Measurements from ENCODE around the gene SMIM36.
"Not testable (repeated sequence)": the region's sequence is repeated elsewhere in the genome, so short reads cannot be mapped to it uniquely, and the experiment has no call there.

Gene SMIM36

DNA sequence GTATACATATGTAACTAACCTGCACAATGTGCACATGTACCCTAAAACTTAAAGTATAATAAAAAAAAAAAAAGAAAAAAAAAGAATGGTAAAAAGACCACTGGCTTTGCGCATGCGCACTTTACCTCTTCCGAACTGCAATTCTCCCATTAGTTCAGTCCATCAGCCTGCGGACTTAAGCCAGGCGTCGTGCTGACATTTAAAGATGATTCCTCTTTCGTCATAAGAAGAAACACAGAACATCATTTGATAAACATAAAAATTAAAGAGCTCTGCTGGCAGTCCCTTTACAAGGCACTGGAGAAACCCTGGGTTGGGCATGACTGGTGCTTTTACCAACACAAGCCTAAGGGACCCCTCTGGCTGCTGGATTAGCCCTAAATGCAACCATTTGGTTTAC is 3.6 kb downstream of the SMIM36 start:
- DNase-seq (ENCODE audit: low read depth, low spot score) = not testable (repeated sequence)

DNA sequence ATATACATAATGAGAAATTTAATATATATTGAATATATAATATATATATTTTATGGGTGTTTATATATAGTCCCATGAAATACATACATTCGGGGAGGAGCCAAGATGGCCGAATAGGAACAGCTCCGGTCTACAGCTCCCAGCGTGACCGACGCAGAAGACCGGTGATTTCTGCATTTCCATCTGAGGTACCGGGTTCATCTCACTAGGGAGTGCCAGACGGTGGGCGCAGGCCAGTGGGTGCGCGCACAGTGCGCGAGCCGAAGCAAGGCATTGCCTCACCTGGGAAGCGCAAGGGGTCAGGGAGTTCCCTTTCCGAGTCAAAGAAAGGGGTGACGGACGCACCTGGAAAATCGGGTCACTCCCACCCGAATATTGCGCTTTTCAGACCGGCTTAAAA is 9.6 kb downstream of the SMIM36 start:
- not testable (repeated sequence) for DNase-seq (ENCODE audit: low read depth, low spot score)

DNA sequence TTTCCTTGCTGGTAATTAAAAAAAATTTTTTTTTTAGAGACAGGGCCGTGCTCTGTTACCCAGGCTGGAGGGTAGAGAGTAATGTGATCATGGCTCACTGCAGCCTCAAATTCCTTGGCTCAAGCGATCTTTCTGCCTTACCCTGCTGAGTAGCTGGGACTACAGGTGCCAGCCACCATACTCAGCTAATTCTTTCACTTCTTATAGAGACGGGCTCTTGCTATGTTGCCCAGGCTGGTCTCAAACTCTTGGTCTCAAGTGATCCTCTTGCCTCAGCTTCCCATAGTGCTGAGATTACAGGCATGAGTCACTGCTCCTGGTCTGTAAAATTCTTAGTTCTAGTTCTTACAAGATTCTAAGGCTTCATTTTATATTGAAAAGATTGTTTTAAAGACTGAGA is 11.1 kb downstream of the SMIM36 start:
- DNase-seq (ENCODE audit: low read depth, low spot score) = no peak

DNA sequence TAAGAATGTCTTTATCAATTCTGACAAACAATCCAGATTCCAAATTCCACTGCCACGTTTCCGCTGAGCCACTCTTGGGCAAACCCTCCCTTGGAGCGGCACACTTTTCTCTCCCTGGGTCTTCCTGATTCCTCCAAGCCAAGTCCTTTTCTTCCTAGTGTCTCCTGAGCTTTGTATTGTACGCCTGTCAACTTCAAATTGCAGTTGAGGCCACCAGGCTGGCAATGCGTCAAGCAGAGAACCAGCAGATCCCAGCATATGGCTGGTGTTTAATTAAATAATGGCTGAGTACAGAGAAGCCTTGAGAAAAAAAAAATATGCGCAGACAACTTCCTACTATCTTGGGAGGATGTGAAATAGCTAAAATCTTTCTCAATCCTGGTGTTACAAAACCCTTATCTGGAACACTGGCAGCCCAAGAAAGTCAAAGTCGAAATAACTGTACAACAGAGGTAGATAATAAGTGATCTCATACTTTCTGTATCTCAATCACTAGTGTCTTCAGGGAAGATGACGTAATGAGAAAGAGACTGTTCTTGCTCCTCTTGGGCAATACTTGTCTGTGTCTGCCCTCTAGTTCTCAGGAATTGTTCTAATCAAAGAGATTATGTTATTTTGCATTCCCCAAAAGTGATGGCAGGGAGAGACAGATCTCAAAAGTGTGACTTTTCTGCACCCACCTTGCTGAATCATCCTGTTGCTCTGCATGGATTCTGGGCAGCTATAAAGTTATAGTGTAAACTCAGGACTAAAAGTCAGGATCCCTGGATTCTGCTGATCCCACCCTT is 15.0 kb downstream of the SMIM36 start:
- no peak for DNase-seq (ENCODE audit: low read depth, low spot score)

DNA sequence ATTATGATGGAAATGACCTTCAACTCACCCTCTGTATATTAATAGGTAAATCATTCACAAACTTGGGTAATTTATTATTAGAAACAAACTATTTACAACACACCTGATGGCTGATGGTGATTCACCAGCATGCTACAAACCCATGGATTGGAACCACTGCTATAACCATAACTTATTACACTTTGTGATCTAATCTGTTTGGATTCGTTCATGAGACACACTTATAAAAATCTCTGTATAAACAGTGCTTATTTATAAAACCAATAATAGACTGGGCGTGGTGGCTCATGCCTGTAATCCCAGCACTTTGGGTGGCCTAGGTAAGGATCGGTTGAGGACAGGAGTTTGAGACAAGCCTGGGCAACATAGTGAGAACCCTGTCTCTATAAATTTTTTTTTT is 16.0 kb downstream of the SMIM36 start:
- DNase-seq (ENCODE audit: low read depth, low spot score) = no peak

DNA sequence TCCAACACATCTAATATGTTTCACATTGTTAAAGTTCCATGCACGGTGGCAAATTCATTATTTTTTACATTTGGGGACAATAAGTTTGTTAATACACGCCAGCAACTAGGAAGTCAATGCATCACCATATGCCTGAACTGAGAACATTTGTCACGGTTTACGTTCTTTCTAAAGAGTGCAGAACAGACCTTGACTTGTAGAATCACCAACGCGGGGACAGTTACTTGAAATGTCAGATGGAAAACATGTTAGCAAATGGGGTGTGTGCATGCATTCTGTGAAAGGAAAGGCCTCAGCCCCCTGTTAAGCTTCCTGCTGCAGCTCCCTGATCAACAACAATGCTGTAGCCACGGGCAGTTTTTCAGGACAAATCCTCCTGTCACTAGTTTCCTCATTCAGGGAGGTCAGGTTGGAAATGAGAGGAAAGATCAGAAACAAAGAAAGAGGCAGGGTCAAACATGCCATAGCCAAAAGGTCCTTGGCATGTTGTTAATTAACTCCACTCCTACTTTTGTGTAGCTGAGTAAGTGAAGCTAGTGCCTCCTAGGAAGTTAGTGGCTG is 18.4 kb downstream of the SMIM36 start:
- DNase-seq (ENCODE audit: low read depth, low spot score) = no peak

DNA sequence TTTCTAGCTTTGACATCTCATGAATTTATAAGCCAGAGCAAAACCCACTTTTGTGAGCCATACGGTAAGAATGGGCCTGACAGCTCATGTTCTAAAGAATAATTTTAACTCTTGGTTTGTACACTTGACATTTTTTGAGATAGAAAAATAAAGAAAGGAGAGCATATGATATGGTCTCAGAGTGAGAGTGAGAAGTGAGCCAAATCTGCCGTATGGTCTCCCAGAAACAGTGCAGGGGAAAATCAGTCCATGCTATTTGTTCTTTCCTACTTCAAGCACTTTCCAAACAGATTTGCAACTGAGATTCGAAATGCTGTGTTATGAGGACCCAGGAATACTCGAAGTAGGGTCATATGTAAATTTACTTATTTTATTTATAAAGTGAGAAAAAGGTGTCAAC is 20.9 kb downstream of the SMIM36 start:
- no peak for DNase-seq (ENCODE audit: low read depth, low spot score)

DNA sequence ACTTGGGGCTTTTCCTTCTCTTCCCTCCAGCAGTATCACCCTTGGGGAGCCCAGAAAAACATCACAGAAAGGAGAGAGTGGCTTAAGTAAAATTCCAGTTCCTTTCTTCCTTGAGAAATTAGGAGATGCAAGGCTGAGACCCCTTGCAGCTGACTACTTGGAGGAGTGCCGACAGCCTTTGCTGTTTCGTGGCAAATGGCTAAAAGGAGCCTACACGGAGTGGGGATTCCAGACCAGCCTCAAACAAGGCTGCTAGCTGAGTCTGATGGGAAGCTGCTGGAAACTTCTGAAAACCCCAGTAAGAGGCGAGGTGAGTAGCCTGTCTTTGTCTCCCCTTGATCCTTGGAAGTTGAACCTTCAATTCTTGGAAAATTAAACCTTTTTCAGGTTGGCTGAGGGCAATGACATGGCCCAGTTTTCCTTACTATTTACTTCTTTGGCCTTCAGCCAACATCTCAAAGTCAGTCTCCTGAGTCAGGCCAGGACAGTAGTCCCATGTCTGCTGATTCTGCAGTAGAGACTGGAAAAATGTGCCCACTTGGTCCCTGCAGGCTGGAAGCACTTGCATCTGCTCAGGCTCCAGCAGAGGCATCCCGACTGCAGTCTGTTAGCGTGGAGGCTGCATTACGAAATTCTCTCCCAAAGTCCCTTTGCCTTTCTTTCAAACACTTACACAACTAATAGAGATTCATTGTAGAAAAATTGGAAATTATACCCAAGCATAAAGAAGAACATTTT is 23.4 kb downstream of the SMIM36 start:
- DNase-seq (ENCODE audit: low read depth, low spot score) = no peak

DNA sequence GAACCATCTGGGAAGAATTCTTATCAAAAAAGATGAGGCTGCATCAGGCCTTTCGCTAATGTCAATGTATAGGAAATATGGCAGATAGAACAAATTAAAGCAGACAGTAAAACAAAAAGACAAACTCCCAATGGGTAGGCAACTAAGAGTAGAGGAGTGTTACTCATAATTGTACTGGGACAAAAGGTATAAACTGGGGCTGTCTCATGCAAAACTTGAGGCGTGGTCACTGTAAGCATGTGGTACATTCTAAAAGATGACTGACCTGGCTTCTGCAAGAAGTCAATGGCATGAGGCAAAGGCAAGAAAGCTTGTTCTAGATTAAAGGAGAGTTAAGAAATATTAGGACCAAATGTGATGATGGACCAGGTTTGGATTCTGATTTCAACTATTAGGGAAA is 26.7 kb downstream of the SMIM36 start:
- no peak for DNase-seq (ENCODE audit: low read depth, low spot score)

DNA sequence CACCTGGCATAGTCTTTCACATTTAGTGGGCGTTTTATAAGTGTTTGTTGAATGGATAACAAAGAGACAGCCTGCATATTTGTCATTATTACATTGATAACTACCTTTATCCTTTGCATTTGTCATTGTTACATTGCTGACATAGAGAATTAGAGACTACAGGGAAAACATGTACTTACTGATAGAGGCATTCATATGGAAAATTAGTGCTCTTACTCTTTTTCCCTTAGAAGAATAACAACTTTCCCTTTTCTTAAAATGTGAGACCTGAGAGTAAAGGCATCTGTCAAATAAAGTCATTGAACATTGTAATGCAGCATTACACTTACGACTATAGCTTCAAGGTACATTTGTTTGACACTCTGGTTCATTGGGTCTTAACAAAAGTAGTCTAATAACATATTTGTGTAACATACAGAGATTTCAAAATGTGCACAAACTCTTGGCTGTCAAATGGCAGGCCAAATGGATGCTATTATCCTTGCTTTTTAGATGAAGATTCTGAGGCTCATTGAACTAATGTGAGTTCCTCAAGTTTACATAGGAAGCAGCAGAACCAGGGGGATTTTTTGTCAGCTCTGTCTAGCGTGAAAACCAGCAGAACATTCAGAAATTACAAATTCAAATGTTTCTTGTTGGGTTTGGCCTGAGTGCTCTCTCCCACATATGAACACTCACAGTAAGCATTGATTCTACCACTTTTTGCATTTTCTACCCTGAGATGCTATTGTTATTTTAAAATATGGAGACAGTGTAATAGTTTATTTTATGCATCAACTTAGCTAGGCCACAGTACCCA is 28.5 kb downstream of the SMIM36 start:
- no peak for DNase-seq (ENCODE audit: low read depth, low spot score)

DNA sequence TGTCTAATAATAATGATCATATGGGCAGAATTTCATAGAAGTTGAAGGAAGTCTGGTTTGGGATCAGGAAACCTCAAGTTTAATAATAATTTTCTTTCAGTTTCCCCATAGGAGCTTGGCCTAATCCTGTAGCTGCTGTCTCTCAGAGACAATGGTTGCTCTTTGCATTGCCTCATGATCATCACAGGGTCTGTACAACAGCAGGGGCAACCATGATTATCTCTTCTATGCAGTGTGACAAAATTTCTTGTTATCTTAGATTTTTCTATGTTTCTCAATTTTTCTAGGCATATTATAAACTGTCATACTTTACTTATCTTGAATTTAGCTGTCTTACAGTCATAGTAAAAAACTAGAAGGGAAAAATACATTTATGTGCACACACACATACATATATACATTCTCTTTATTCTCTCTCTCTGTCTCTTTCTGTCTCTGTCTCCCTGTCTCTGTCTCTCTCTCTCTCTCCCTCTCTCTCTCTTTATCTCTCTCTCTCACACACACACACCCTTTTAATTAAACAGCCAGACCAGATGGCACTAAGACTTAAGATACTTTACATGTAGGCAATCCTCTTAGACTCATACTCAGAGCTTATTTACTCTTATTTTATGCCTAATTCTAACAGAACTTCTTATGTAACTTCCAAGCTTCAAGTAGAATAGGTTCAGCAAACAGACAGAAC is 30.5 kb downstream of the SMIM36 start:
- no peak for DNase-seq (ENCODE audit: low read depth, low spot score)

DNA sequence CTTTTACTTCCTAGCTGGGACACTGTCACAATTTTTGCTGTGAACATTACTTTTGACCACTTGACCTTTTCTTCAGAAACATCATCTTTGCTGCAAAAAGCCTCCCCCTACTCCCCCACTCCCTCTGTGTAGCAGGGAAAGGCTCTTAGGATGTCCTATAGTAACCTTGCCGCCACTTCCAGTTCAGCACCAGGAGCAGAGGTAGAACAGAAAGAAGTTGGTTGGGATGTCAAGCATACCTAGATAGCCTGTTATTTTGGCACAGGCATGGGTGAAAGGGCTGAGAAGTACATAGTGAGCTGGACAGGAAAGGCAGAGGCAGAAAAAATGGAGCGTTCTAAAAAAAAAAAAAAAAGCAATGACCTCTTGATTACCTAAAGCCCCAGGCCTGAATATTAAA is 31.3 kb downstream of the SMIM36 start:
- DNase-seq (ENCODE audit: low read depth, low spot score) = no peak

DNA sequence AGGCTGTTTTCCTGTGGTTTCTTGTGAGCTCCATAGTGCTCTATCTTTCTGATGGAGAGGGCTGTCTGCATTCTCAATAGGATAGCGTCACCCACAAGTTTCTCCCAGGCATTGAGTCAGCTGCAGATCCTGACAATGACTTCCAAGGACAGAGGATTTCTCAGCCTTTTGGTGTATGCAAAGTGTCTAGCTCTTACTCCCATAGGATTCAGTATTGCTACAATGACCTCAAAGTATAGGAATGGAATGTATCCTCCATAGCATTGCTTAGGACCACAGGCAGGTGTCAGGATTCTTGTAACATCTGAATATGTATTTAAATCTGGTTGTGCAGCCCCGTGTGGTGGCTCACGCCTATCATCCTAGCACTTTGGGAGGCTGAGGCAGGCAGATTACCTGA is 32.3 kb downstream of the SMIM36 start:
- no peak for DNase-seq (ENCODE audit: low read depth, low spot score)

DNA sequence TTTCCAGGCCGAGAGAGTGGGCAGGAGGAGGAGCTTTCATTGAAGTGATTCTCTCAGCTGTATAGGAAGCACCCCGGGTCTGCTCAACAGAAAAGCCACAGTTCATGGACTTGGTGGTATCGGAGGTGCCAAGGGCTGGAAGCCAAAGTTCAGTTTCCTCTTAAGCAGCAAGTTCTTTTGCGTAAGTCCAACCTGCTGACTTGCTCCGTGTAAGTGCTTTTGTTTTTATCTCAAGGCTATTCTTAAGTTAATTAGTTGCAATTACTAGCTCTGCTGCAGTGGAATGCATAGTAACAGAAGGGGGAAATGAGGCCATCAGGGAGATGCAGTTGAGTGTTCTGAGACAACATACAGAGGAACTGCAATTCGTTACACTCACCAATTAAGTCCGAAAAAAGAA is 44.6 kb downstream of the SMIM36 start:
- DNase-seq (ENCODE audit: low read depth, low spot score) = peak; percentile 42

DNA sequence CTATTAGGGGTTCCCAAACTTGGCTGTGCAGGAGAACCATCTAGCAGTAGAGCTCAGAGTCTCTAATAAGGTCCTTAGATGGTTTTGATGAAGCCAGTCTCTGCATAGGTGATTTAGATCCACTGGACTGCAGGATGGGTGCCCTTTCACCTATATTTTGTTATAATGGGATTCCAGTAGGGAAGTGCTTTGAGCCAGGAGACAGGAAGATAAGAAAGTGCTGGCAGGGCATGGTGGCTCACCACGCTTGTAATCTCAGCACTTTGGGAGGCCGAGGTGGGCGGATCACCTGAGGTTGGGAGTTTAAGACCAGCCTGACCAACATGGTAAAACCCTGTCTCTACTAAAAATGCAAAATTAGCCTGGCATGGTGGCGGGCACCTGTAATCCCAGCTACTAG is 45.5 kb downstream of the SMIM36 start:
- not testable (repeated sequence) for DNase-seq (ENCODE audit: low read depth, low spot score)

DNA sequence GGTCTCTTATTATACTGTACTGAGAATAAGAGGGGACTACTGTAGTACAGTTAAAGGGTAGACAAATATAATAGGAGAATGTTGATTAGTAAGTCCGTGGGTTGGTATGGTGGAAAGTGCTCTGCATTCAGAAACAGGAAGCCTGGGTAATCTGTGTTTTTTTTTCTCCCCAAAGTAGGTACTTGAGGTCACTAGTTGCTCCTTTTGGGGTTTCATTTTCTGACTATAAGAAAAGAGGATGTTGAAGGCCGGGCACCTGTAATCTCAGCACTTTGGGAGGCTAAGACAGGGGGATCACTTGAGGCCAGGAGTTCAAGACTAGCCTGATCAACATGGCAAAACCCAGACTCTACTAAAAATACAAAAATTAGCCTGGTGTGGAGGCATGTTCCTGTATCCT is 47.7 kb downstream of the SMIM36 start:
- DNase-seq (ENCODE audit: low read depth, low spot score) = no peak

DNA sequence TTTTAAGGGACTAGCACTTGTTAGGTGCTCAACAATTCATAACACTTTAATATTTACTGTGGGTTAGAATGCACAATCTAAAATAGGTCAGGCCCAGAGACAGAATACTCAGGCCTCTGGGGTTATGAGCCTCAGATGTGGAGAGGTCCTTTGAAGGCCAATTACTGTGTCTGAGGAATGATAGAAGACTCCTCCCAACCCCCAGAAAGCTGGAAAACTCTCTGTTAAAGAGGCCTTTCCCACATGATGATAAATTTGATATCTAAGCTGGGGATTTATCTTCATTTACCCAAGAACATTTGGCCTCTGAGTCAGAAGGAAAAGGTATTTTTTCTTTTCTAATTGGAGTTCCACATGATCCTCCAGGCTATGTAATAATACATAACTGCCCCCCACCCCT is 48.5 kb downstream of the SMIM36 start:
- DNase-seq (ENCODE audit: low read depth, low spot score) = no peak

DNA sequence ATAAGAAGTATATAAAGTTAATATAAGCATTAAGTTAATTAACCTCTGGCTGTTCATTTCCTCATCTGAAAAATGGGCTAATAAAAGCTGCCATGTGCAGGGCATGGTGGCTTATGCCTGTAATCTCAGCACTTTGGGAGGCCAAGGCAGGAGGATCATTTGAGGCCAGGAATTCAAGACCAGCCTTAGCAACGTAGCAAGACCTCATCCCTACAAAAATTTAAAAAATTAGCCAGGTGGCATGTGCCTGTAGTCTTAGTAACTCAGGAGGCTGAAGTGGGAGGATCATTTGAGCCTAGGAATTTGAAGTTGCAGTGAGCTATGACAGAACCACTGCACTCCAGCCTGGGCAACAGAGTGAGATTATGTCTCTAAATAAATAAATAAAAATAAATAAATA is 49.0 kb downstream of the SMIM36 start:
- DNase-seq (ENCODE audit: low read depth, low spot score) = no peak

DNA sequence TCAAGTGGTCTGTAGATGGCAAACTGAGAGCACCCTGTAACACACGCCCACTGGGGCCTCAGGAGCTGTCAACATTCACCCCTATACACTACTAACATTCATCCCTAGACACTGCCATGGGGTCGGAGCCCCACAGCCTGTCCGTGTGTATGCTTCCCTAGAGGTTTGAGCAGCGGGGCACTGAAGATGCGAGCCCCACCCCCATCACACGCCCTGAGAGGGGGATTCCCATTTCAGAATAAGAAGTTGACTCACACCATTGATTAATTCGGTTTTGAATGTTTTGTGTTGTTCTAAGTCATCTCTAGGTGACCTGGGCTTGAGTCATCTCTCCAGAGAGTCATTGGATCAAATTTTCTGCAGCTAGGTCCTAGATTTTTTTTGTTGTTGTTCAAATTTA is 52.3 kb downstream of the SMIM36 start:
- no peak for DNase-seq (ENCODE audit: low read depth, low spot score)

DNA sequence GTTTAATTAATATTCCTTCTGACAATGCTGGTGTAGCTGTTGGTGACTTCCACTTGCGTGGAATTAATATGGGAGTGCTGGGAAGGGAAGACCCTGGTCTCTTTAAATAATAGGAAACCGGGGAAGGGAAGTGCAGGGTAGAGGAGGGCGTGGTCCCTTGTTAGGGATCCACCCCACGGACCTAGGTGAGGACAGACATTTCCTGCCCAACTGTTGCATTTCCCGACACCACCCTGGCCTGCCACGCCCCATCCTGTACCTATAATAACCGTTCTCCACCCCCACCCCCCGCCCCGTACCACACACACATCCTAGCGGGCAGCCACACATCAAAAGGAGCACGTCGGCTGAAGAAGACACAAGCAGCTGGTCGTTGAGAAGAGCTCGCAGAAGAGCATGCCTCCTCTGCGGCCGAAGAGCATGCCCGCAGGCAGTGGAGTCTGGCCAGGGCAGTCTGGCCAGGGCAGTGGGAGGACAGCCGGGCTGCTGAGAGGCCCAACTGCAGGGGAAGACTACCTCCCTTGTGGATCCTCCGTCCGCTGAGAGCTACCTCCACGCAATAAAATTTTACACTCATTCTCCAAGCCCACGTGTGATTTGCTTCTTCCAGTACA is 52.9 kb downstream of the SMIM36 start:
- DNase-seq (ENCODE audit: low read depth, low spot score) = no peak
